Esophagus muscularis mucosa (tissue), 4 donors: ENCODE measurements around the gene SDS. TPM values are rescaled to one million over a fixed set of nuclear protein-coding genes. Genes with fewer than 3 reads are reported as not detected.

Experiments
- DNase-seq: peaks from one replicate; pipeline ENCODE4 v3.0.0-alpha.2; 2017; ENCODE audit errors: extremely low spot score
- H3K27ac ChIP-seq, 4 donors: fragments of 200-600 bp; sonication (generic); replicated peaks in 1 of 4; 1 replicate in 3 of 4; 2 replicates in 1 of 4; pipeline ENCODE4 v1.5.1; 2016 to 2019; ENCODE audit warnings: mild to moderate bottlenecking in 1 of 4
- H3K27me3 ChIP-seq, 4 donors: fragments of 200-600 bp; sonication (generic); one replicate each; pipeline versions ENCODE4 v1.5.1 to v1.6.0; 2016 to 2019
- H3K36me3 ChIP-seq, 4 donors: fragments of 200-600 bp; sonication (generic); one replicate each; pipeline ENCODE4 v1.5.1; 2016 to 2019
- H3K4me1 ChIP-seq, 4 donors: fragments of 200-600 bp; sonication (generic); one replicate each; pipeline ENCODE4 v1.5.1; 2016 to 2019
- H3K4me3 ChIP-seq, 4 donors: fragments of 200-600 bp; sonication (generic); 1 replicate in 2 of 4; 2 replicates in 2 of 4; pipeline ENCODE4 v1.5.1; 2016 to 2019; ENCODE audit warnings: mild to moderate bottlenecking in 4 of 4, moderate library complexity in 1 of 4
- H3K9me3 ChIP-seq, 4 donors: fragments of 200-600 bp; sonication (generic); 1 replicate in 3 of 4; 2 replicates in 1 of 4; pipeline ENCODE4 v1.5.1; 2016 to 2019
- CTCF ChIP-seq, 3 experiments: fragments of 200-600 bp in 2 of 3; fragments of 450-650 bp in 1 of 3; sonication (generic) in 2 of 3; IDR thresholded peaks; one replicate each; pipeline ENCODE4 v1.5.1; 2017 to 2019; ENCODE audit warnings: antibody characterized with exemption in 3 of 3, mild to moderate bottlenecking in 2 of 3, moderate library complexity in 1 of 3
- EP300 ChIP-seq: sonication (generic); formaldehyde crosslinking; IDR thresholded peaks from one replicate; pipeline ENCODE4 v1.6.1; 2017; ENCODE audit warnings: antibody characterized with exemption
- POLR2A ChIP-seq: fragments of 450-650 bp; IDR thresholded peaks from one replicate; pipeline ENCODE4 v1.6.1; 2017; ENCODE audit warnings: antibody characterized with exemption, moderate library complexity, mild to moderate bottlenecking, low read depth
- POLR2AphosphoS5 ChIP-seq, 2 donors: sonication (generic); formaldehyde crosslinking; IDR thresholded peaks; one replicate each; pipeline ENCODE4 v1.6.1; 2017; ENCODE audit warnings: antibody characterized with exemption in 2 of 2
- WGBS: methylation state at CpG from one replicate; pipeline ENCODE4 v1.1.5; 2018; 5-methylcytosine and 5-hydroxymethylcytosine counted together
- intact Hi-C: fragments of 100-400 bp; cut with DNase I; formaldehyde crosslinking; loops from one replicate; pipeline ENCODE4 v1.15.1; 2023
- total RNA-seq, 4 donors: library from RNA; depleted of rRNA; stranded (reverse); fragments of >200 nt; gene quantifications; one replicate each; pipeline versions ENCODE4 v1.1.0 to v1.2.1, GENCODE V29; 2016

SDS gene
- total RNA-seq, 4 donors from 2014 or later = 13.6 TPM; not detected in 3

- WGBS = 75% methylated on average over 13 of the region's 13 CpGs
- Histone ChIP-seq H3K27ac (no peak overlapping the region), H3K27me3 (peaks cover 0 to 60% (median 0%) of the 10 kb centered on the region in 4 donors), H3K36me3 (no peaks in the 10 kb centered on the region), H3K9me3 (no peaks in the 10 kb centered on the region), H3K4me3 (no peak overlapping the region), H3K4me1 (peaks cover 3 to 10% (median 7%) of the 10 kb centered on the region in 4 donors)
- intact Hi-C loops = no loop called here
- TF ChIP-seq CTCF (IDR thresholded peaks at IDR 0.05) = no peak
- no peak for TF ChIP-seq POLR2A
- TF ChIP-seq POLR2AphosphoS5 (IDR thresholded peaks at IDR 0.05) = no peak
- no peak for TF ChIP-seq EP300
- DNase-seq = no peak
Observed at GRCh38 chr12:113401066-113402000, 2.4 kb downstream of the SDS start.

- no peak overlapping the region for H3K4me3 ChIP-seq
- H3K27ac ChIP-seq = no peak overlapping the region
- 88% methylated on average over 4 of the region's 4 CpGs for WGBS
- H3K36me3 ChIP-seq = no peaks in the 10 kb centered on the region
- no peak for TF ChIP-seq EP300
- no peak for TF ChIP-seq POLR2A
- TF ChIP-seq POLR2AphosphoS5 (IDR thresholded peaks at IDR 0.05) = no peak
- TF ChIP-seq CTCF (IDR thresholded peaks at IDR 0.05) = no peak
- peaks cover 0 to 60% (median 0%) of the 10 kb centered on the region in 4 donors for H3K27me3 ChIP-seq
- no peaks in the 10 kb centered on the region for H3K9me3 ChIP-seq
- intact Hi-C loops = no loop called here
- H3K4me1 ChIP-seq = peaks cover 3 to 10% (median 7%) of the 10 kb centered on the region in 4 donors
- no peak for DNase-seq
Observed at GRCh38 chr12:113400362-113400761, 3.3 kb downstream of the SDS start.

GRCh38 chr12:113399490-113399889 lies 4.2 kb downstream of the SDS start:
- no peak overlapping the region for H3K27ac ChIP-seq
- no peak for DNase-seq
- no peaks in the 10 kb centered on the region for H3K9me3 ChIP-seq
- peaks cover 0 to 60% (median 0%) of the 10 kb centered on the region in 4 donors for H3K27me3 ChIP-seq
- H3K4me3 ChIP-seq = no peak overlapping the region
- whole genome bisulfite sequencing = 88% methylated on average over 7 of the region's 12 CpGs
- H3K36me3 ChIP-seq = no peaks in the 10 kb centered on the region
- TF ChIP-seq EP300 (no peak), POLR2AphosphoS5 (IDR thresholded peaks at IDR 0.05) (no peak), CTCF (IDR thresholded peaks at IDR 0.05) (no peak), POLR2A (no peak)
- peaks cover 3 to 10% (median 7%) of the 10 kb centered on the region in 4 donors for H3K4me1 ChIP-seq
- intact Hi-C loops = no loop called here

- Histone ChIP-seq H3K4me1 (peaks cover under 1 to 3% (median 1%) of the 10 kb centered on the region in 4 donors), H3K4me3 (no peak overlapping the region), H3K36me3 (no peaks in the 10 kb centered on the region), H3K27ac (no peak overlapping the region), H3K27me3 (peaks cover 0 to 56% (median 0%) of the 10 kb centered on the region in 4 donors), H3K9me3 (no peaks in the 10 kb centered on the region)
- TF ChIP-seq POLR2AphosphoS5 (IDR thresholded peaks at IDR 0.05) = no peak
- no peak for TF ChIP-seq EP300
- TF ChIP-seq POLR2A = no peak
- no peak for TF ChIP-seq CTCF (IDR thresholded peaks at IDR 0.05)
- intact Hi-C loops = no loop called here
- DNase-seq = no peak
- WGBS = 86% methylated on average over 18 of the region's 26 CpGs
Observed at GRCh38 chr12:113398346-113399290, 5.1 kb downstream of the SDS start.
